Subcutaneous abdominal adipose tissue (tissue), 5 donors: ENCODE measurements around the gene COPRS.

Experiments
- H3K27ac ChIP-seq: one replicate; pipeline ENCODE4 v1.7.0; 2013; ENCODE audit warnings: low read depth, mild to moderate bottlenecking, inconsistent platforms, low read length, moderate library complexity
- H3K27me3 ChIP-seq, 5 donors: one replicate each; pipeline ENCODE4 v1.7.0; 2013; ENCODE audit warnings: low read length in 5 of 5, inconsistent platforms in 1 of 5; ENCODE audit not compliant: control insufficient read depth in 5 of 5, insufficient read depth in 4 of 5
- H3K36me3 ChIP-seq, 5 donors: one replicate each; pipeline ENCODE4 v1.7.0; 2013; ENCODE audit warnings: low read length in 5 of 5; ENCODE audit not compliant: control insufficient read depth in 5 of 5, insufficient read depth in 5 of 5
- H3K4me1 ChIP-seq, 5 donors: one replicate each; pipeline ENCODE4 v1.7.0; 2013; ENCODE audit warnings: low read length in 5 of 5, mild to moderate bottlenecking in 3 of 5, moderate library complexity in 1 of 5; ENCODE audit not compliant: control insufficient read depth in 5 of 5, insufficient read depth in 5 of 5
- H3K4me3 ChIP-seq, 5 donors: one replicate each; pipeline ENCODE4 v1.7.0; 2013; ENCODE audit warnings: low read length in 5 of 5, low read depth in 1 of 5
- H3K9ac ChIP-seq, 5 donors: one replicate each; pipeline ENCODE4 v1.7.0; 2013; ENCODE audit warnings: low read length in 5 of 5, mild to moderate bottlenecking in 4 of 5, moderate library complexity in 3 of 5
- H3K9me3 ChIP-seq, 5 donors: one replicate each; pipeline ENCODE4 v1.7.0; 2013; ENCODE audit warnings: low read length in 5 of 5; ENCODE audit not compliant: control insufficient read depth in 5 of 5
- donor health status: healthy.
- donor health status: healthy.
- donor health status: healthy.
- donor health status: healthy.
- donor health status: healthy.

Gene COPRS

GRCh38 chr17:31858642-31859486 lies at the start of gene COPRS:
Gene COPRS (minus strand): TSS chr17:31859244. CDS start chr17:31859199, 45 bp downstream.
- Histone ChIP-seq H3K4me3 (peak within 1 kb of the TSS; percentile 63 to 88 (median 80)), H3K4me1 (peaks cover 9 to 24% (median 23%) of the 10 kb centered on the region in 5 donors), H3K9me3 (no peaks in the 10 kb centered on the region), H3K27me3 (no peaks in the 10 kb centered on the region), H3K36me3 (peaks cover 12 to 33% (median 27%) of the 10 kb centered on the region in 5 donors), H3K9ac (peak within 1 kb of the TSS; percentile 7 to 85 (median 79)), H3K27ac (peak within 1 kb of the TSS; percentile 70)

DNA sequence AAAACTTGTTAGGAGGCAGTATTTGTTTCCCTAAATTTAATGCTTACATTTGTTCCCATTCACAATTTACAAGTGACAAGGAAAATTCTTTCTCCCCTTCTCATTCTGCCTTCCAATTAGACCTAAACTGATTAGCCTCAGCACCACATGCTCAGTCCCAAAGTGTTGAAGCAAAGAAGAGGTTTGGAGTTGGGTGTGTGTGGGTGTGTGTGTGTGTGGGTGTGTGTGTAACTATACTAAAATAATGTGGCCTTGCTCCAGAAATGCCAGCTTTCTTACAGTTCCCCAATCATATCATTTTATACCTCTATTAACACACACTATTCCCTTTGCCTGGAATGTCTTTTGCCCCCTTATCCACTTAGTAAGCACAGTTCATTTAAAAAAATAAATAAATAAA lies 49.3 kb upstream of the COPRS start:
- H3K27me3 ChIP-seq: no peaks in the 10 kb centered on the region
- peaks cover 2 to 33% (median 17%) of the 10 kb centered on the region in 5 donors for H3K4me1 ChIP-seq
- no peaks in the 10 kb centered on the region for H3K36me3 ChIP-seq
- no peaks in the 10 kb centered on the region for H3K9me3 ChIP-seq
- H3K9ac ChIP-seq: peak overlapping the region in 1 of 5 donors; percentile 10
- no peak overlapping the region for H3K27ac ChIP-seq
- H3K4me3 ChIP-seq: no peak overlapping the region

DNA sequence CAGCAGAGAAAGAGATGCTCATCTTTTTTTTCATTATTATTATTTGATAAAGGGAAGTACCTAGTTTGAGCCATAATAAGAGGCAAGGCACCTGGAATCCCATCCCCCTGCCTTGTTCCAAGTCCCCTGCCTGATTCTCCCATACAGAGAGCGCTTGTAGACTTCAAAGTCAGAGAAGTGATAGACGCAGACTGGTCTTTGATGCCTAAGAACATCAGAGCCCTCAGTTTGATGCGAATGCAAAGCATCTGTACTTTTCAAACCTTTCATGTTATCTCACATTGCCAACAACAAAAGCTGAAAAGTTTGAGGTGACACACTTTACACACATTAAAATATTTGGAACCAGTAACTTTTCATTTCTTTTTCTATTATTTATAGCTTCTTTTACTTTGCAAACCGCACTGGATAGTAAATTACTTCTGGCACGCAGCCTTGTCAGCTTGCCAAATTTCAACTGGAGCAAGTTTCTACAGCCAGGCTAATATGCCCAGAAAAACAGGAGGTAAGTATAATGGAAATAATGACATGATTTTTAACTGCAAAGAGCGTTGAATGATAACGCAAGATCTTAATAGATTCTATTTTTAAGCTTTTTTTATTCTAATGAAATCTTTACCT lies 48.4 kb upstream of the COPRS start:
- H3K4me3 ChIP-seq: no peak overlapping the region
- no peaks in the 10 kb centered on the region for H3K9me3 ChIP-seq
- peaks cover 2 to 33% (median 17%) of the 10 kb centered on the region in 5 donors for H3K4me1 ChIP-seq
- H3K27me3 ChIP-seq: no peaks in the 10 kb centered on the region
- no peaks in the 10 kb centered on the region for H3K36me3 ChIP-seq
- H3K27ac ChIP-seq: no peak overlapping the region
- H3K9ac ChIP-seq: no peak overlapping the region

- H3K9me3 ChIP-seq: no peaks in the 10 kb centered on the region
- no peak overlapping the region for H3K9ac ChIP-seq
- no peaks in the 10 kb centered on the region for H3K27me3 ChIP-seq
- peaks cover 2 to 25% (median 22%) of the 10 kb centered on the region in 5 donors for H3K4me1 ChIP-seq
- H3K36me3 ChIP-seq: peaks cover 0 to 11% (median 10%) of the 10 kb centered on the region in 5 donors
- H3K4me3 ChIP-seq: no peak overlapping the region
- no peak overlapping the region for H3K27ac ChIP-seq
Measured at GRCh38 chr17:31903401-31903800, 44.4 kb upstream of the COPRS start.

GRCh38 chr17:31902693-31903092 lies 43.6 kb upstream of the COPRS start:
- Histone ChIP-seq H3K9ac (no peak overlapping the region), H3K9me3 (no peaks in the 10 kb centered on the region), H3K36me3 (peaks cover 0 to 17% (median 17%) of the 10 kb centered on the region in 5 donors), H3K4me1 (peaks cover 2 to 21% (median 18%) of the 10 kb centered on the region in 5 donors), H3K4me3 (no peak overlapping the region), H3K27ac (no peak overlapping the region), H3K27me3 (no peaks in the 10 kb centered on the region)

GRCh38 chr17:31900877-31901276 lies 41.8 kb upstream of the COPRS start:
- peak overlapping the region; percentile 86 to 95 (median 91) for H3K9ac ChIP-seq
- peaks cover 0 to 16% (median 13%) of the 10 kb centered on the region in 5 donors for H3K4me1 ChIP-seq
- H3K36me3 ChIP-seq: peaks cover 0 to 29% (median 21%) of the 10 kb centered on the region in 5 donors
- no peaks in the 10 kb centered on the region for H3K27me3 ChIP-seq
- H3K9me3 ChIP-seq: no peaks in the 10 kb centered on the region
- H3K4me3 ChIP-seq: peak overlapping the region; percentile 87 to 98 (median 90)
- peak overlapping the region; percentile 74 for H3K27ac ChIP-seq

DNA sequence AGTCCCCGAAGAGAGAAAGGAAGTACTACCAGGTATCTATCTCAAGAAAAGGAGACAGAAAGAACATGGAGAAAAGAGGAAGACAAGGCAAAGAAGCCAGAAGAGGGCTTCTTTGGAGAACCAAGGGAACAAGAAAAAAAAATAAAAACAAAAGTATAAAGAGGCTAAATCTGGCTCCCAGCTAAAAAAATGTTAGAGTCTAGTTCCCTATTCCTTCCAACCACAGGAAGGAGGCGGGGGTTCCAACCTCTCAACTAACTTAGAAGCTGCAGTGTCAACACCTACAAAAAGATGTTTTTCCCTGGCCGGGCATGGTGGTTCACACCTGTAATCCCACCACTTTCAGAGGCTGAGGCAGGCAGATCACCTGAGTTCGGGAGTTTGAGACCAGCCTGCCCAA lies 29.1 kb upstream of the COPRS start:
- no peaks in the 10 kb centered on the region for H3K27me3 ChIP-seq
- H3K27ac ChIP-seq: no peak overlapping the region
- H3K4me1 ChIP-seq: peaks cover 0 to 3% (median 0%) of the 10 kb centered on the region in 5 donors
- no peak overlapping the region for H3K9ac ChIP-seq
- no peak overlapping the region for H3K4me3 ChIP-seq
- H3K9me3 ChIP-seq: no peaks in the 10 kb centered on the region
- peaks cover 29 to 90% (median 74%) of the 10 kb centered on the region in 5 donors for H3K36me3 ChIP-seq

DNA sequence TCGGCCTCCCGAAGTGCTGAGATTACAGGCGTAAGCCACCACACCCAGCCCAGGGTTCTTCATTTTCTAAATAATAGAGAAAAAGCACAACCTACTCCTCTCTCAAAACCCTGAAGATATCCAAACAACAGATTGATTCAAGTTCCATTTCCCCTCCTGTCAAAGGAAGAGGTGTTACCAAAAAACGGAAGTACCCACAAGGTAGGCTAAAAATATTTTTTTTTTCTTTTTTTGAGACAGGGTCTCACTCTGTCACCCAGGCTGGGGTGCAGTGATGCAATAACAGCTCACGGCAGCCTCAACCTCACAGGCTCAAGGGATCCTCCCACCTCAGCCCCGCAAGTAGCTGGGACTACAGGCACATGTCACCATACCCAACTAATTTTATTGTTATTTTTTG lies 23.5 kb upstream of the COPRS start:
- Histone ChIP-seq H3K9ac (no peak overlapping the region), H3K36me3 (peaks cover 23 to 90% (median 75%) of the 10 kb centered on the region in 5 donors), H3K4me3 (no peak overlapping the region), H3K27ac (no peak overlapping the region), H3K27me3 (no peaks in the 10 kb centered on the region), H3K9me3 (no peaks in the 10 kb centered on the region), H3K4me1 (no peaks in the 10 kb centered on the region)

- Histone ChIP-seq H3K9ac (no peak overlapping the region), H3K4me3 (no peak overlapping the region), H3K27me3 (no peaks in the 10 kb centered on the region), H3K36me3 (peaks cover 23 to 86% (median 73%) of the 10 kb centered on the region in 5 donors), H3K9me3 (no peaks in the 10 kb centered on the region), H3K27ac (no peak overlapping the region), H3K4me1 (no peaks in the 10 kb centered on the region)
Measured at GRCh38 chr17:31880311-31880710, 21.3 kb upstream of the COPRS start.

DNA sequence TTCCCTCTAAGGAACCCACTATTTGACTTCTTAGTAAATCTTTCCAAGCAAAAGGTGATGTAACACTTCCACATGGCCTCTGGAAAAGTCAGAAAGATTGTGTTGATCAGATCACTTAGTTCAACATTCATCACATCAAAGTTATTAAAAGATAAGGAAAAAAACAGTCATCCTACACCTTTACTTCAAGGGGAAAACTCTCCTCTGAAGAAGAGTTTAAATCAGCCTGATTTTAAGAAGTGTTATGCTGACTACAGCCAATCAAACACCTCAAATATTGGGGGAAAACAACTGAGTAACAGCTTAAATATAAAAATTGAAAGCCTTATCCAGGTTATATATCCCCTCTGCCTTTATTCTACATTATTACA lies 19.6 kb upstream of the COPRS start:
- Histone ChIP-seq H3K36me3 (peaks cover 25 to 88% (median 75%) of the 10 kb centered on the region in 5 donors), H3K27me3 (no peaks in the 10 kb centered on the region), H3K4me1 (no peaks in the 10 kb centered on the region), H3K9ac (no peak overlapping the region), H3K9me3 (no peaks in the 10 kb centered on the region), H3K4me3 (no peak overlapping the region), H3K27ac (no peak overlapping the region)
